PFSK-1 (cell line): ENCODE measurements around the gene HDAC2.

Experiments
- FOXP2 ChIP-seq: optimal IDR thresholded peaks from 2 replicates; pipeline ENCODE3; 2011; ENCODE audit warnings: borderline replicate concordance, control low read depth, inconsistent platforms; ENCODE audit not compliant: insufficient read depth; ENCODE audit errors: extremely low read length, extremely low read depth
- POLR2AphosphoS5 ChIP-seq: IDR thresholded peaks from 2 replicates; pipeline ENCODE4 v1.6.1; 2012; ENCODE audit warnings: low read depth, mild to moderate bottlenecking, control low read depth, low read length, moderate library complexity
- REST ChIP-seq, 2 experiments: IDR thresholded peaks; 2 replicates each; pipeline versions ENCODE4 v1.6.1 to v1.8.0; 2011 to 2012; ENCODE audit warnings: low read depth in 2 of 2, low read length in 2 of 2, control low read depth in 1 of 2, inconsistent platforms in 1 of 2, mild to moderate bottlenecking in 1 of 2, moderate library complexity in 1 of 2; ENCODE audit not compliant: insufficient read depth in 1 of 2
- SIN3A ChIP-seq: IDR thresholded peaks from 2 replicates; pipeline ENCODE4 v1.6.1; 2012; ENCODE audit warnings: mild to moderate bottlenecking, low read length, moderate library complexity, borderline replicate concordance; ENCODE audit not compliant: insufficient read depth
- TAF1 ChIP-seq: IDR thresholded peaks from 2 replicates; pipeline ENCODE4 v1.6.1; 2012; ENCODE audit warnings: low read length, control low read depth, borderline replicate concordance; ENCODE audit not compliant: insufficient read depth

The HDAC2 gene

GRCh38 chr6:113959235-113959634, 11.7 kb downstream of the HDAC2 start:
- no peak for TF ChIP-seq REST (IDR thresholded peaks at IDR 0.05; ENCODE audit: insufficient read depth in 1 of 2, low read depth in 2 of 2, low read length in 2 of 2)
- TF ChIP-seq POLR2AphosphoS5: no peak
- TF ChIP-seq TAF1: no peak
- no peak for TF ChIP-seq SIN3A
- TF ChIP-seq FOXP2: no peak

- no peak for TF ChIP-seq REST (IDR thresholded peaks at IDR 0.05; ENCODE audit: insufficient read depth in 1 of 2, low read depth in 2 of 2, low read length in 2 of 2)
Observed at GRCh38 chr6:113954653-113955052, 16.3 kb downstream of the HDAC2 start.

- TF ChIP-seq REST (IDR thresholded peaks at IDR 0.05; ENCODE audit: insufficient read depth in 1 of 2, low read depth in 2 of 2, low read length in 2 of 2) (no peak), SIN3A (no peak), POLR2AphosphoS5 (no peak), TAF1 (no peak), FOXP2 (no peak)
Observed at GRCh38 chr6:113953346-113953745, 17.6 kb downstream of the HDAC2 start.

GRCh38 chr6:113949499-113949898, 21.4 kb downstream of the HDAC2 start:
- TF ChIP-seq POLR2AphosphoS5 (no peak), FOXP2 (no peak), SIN3A (no peak), TAF1 (no peak), REST (IDR thresholded peaks at IDR 0.05; ENCODE audit: insufficient read depth in 1 of 2, low read depth in 2 of 2, low read length in 2 of 2) (no peak)

GRCh38 chr6:113944701-113945100, 26.2 kb downstream of the HDAC2 start:
- TF ChIP-seq SIN3A: no peak
- no peak for TF ChIP-seq REST (IDR thresholded peaks at IDR 0.05; ENCODE audit: insufficient read depth in 1 of 2, low read depth in 2 of 2, low read length in 2 of 2)
- TF ChIP-seq POLR2AphosphoS5: no peak
- no peak for TF ChIP-seq TAF1
- TF ChIP-seq FOXP2: no peak
